IMR-90 (cell line): ENCODE data around the gene IFITM10. TPM values are rescaled to one million over a fixed set of nuclear protein-coding genes. Genes with fewer than 3 reads are reported as not detected.

Experiments
- ATAC-seq: fragments of 200-7000 bp; cut with Tn5 transposase; 2 replicates; pipeline ENCODE4 v1.9.1; 2020; ENCODE audit warnings: low read depth, mild to moderate bottlenecking, moderate library complexity
- BruUV-seq: library from RNA; stranded (reverse); fragments of 400-500 nt; replicated peaks from 2 replicates; lab custom pipeline; 2021; lab: Mats Ljungman, UMichigan
- CTCF ChIA-PET: fragments of 300-600 bp; formaldehyde crosslinking; extraction: SDS; loops from one replicate; lab custom pipeline; 2021; ENCODE audit warnings: antibody characterized with exemption; lab: Yijun Ruan, JAX
- POLR2A ChIA-PET: fragments of 300-600 bp; sonication (Branson Sonifier 250); formaldehyde crosslinking; loops from one replicate; lab custom pipeline; 2022; ENCODE audit warnings: antibody characterized with exemption; ENCODE audit not compliant: unreplicated experiment; lab: Charles Lee
- DNase-seq: peaks from one replicate; pipeline ENCODE4 v3.0.0; 2013
- H2AFZ ChIP-seq: replicated peaks from 2 replicates; pipeline ENCODE3; 2013; ENCODE audit warnings: low read length, mild to moderate bottlenecking; ENCODE audit not compliant: poor library complexity
- H2AK5ac ChIP-seq: 2 replicates; pipeline ENCODE4 v1.6.1; 2013; ENCODE audit warnings: low read depth, low read length, inconsistent platforms
- H2AK9ac ChIP-seq: replicated peaks from 2 replicates; pipeline ENCODE3; 2013; ENCODE audit warnings: mild to moderate bottlenecking, low read depth, low read length, moderate library complexity; ENCODE audit not compliant: poor library complexity
- H2BK120ac ChIP-seq: 2 replicates; pipeline ENCODE4 v1.6.1; 2013; ENCODE audit warnings: low read depth, low read length, inconsistent platforms
- H2BK15ac ChIP-seq: 3 replicates; pipeline ENCODE4 v1.6.1; 2013; ENCODE audit warnings: low read depth, low read length, inconsistent platforms
- H2BK20ac ChIP-seq: 2 replicates; pipeline ENCODE4 v1.6.1; 2013; ENCODE audit warnings: low read depth, mild to moderate bottlenecking, inconsistent platforms, low read length, moderate library complexity
- H2BK5ac ChIP-seq: 2 replicates; pipeline ENCODE4 v1.6.1; 2013; ENCODE audit warnings: mild to moderate bottlenecking, low read depth, low read length, inconsistent platforms; ENCODE audit not compliant: poor library complexity, severe bottlenecking
- H3K14ac ChIP-seq: replicated peaks from 2 replicates; pipeline ENCODE4 v1.6.1; 2013; ENCODE audit warnings: low read depth, low read length, inconsistent platforms
- H3K18ac ChIP-seq: 2 replicates; pipeline ENCODE4 v1.6.1; 2013; ENCODE audit warnings: low read depth, low read length, control low read depth
- H3K23ac ChIP-seq: 2 replicates; pipeline ENCODE4 v1.6.1; 2013; ENCODE audit warnings: low read depth, low read length, inconsistent platforms
- H3K27ac ChIP-seq: 2 replicates; pipeline ENCODE4 v1.5.1; 2013; ENCODE audit warnings: mild to moderate bottlenecking, control low read depth, low read length; ENCODE audit not compliant: insufficient read depth
- H3K27me3 ChIP-seq: 2 replicates; pipeline ENCODE4 v1.6.1; 2013; ENCODE audit warnings: low read length; ENCODE audit not compliant: control insufficient read depth, insufficient read depth
- H3K36me3 ChIP-seq: 2 replicates; pipeline ENCODE4 v1.6.1; 2013; ENCODE audit warnings: low read length, mixed read lengths; ENCODE audit not compliant: control insufficient read depth, insufficient read depth
- H3K4ac ChIP-seq: 2 replicates; pipeline ENCODE4 v1.6.1; 2013; ENCODE audit warnings: low read depth, low read length, inconsistent platforms
- H3K4me1 ChIP-seq: 2 replicates; pipeline ENCODE4 v1.6.1; 2013; ENCODE audit warnings: low read length, mixed read lengths; ENCODE audit not compliant: control insufficient read depth, insufficient read depth
- H3K4me2 ChIP-seq: 2 replicates; pipeline ENCODE4 v1.6.1; 2013; ENCODE audit warnings: low read depth, mild to moderate bottlenecking, control low read depth, low read length, moderate library complexity
- H3K4me3 ChIP-seq: 2 replicates; pipeline ENCODE4 v1.5.1; 2013; ENCODE audit warnings: low read depth, mild to moderate bottlenecking, control low read depth, low read length, moderate library complexity; ENCODE audit not compliant: insufficient read depth
- H3K56ac ChIP-seq: 2 replicates; pipeline ENCODE4 v1.6.1; 2013; ENCODE audit warnings: low read length, inconsistent platforms; ENCODE audit not compliant: insufficient read depth; ENCODE audit errors: extremely low read depth
- H3K79me1 ChIP-seq, 2 experiments: 2 replicates each; pipeline ENCODE4 v1.6.1; 2013; ENCODE audit warnings: low read length in 2 of 2, inconsistent platforms in 1 of 2, low read depth in 1 of 2
- H3K9ac ChIP-seq: 2 replicates; pipeline ENCODE4 v1.6.1; 2013; ENCODE audit warnings: low read depth, low read length, control low read depth
- H3K9me1 ChIP-seq: 2 replicates; pipeline ENCODE4 v1.6.1; 2013; ENCODE audit warnings: low read length, inconsistent platforms; ENCODE audit not compliant: insufficient read depth
- H3K9me3 ChIP-seq: 2 replicates; pipeline ENCODE4 v1.6.1; 2013; ENCODE audit warnings: low read length; ENCODE audit not compliant: control insufficient read depth, insufficient read depth
- H4K20me1 ChIP-seq: 2 replicates; pipeline ENCODE4 v1.6.1; 2013; ENCODE audit warnings: low read length, inconsistent platforms; ENCODE audit not compliant: insufficient read depth
- H4K5ac ChIP-seq: 2 replicates; pipeline ENCODE4 v1.6.1; 2013; ENCODE audit warnings: mild to moderate bottlenecking, low read depth, low read length, control low read depth
- H4K8ac ChIP-seq, 2 experiments: 2 replicates each; pipeline ENCODE4 v1.6.1; 2013; ENCODE audit warnings: low read depth in 2 of 2, low read length in 2 of 2, control low read depth in 1 of 2, inconsistent platforms in 1 of 2
- H4K91ac ChIP-seq: 2 replicates; pipeline ENCODE4 v1.6.1; 2013; ENCODE audit warnings: low read depth, low read length, inconsistent platforms; ENCODE audit not compliant: insufficient read depth
- CEBPB ChIP-seq: IDR thresholded peaks from 2 replicates; pipeline ENCODE4 v1.6.1; 2012; ENCODE audit warnings: low read depth, low read length, improper control_type of control experiment
- CTCF ChIP-seq: conservative IDR thresholded peaks from 2 replicates; pipeline ENCODE4 v1.5.1; 2012; ENCODE audit warnings: mild to moderate bottlenecking, low read depth, low read length, improper control_type of control experiment
- FOS ChIP-seq: fragments of 150-350 bp; IDR thresholded peaks from 2 replicates; pipeline ENCODE4 v1.6.1; 2016; ENCODE audit warnings: low read depth, low read length
- MAZ ChIP-seq: IDR thresholded peaks from 2 replicates; pipeline ENCODE4 v1.6.1; 2012; ENCODE audit warnings: low read depth, mild to moderate bottlenecking, low read length, improper control_type of control experiment, moderate library complexity, borderline replicate concordance
- NFE2L2 ChIP-seq: fragments of 150-350 bp; IDR thresholded peaks from 2 replicates; pipeline ENCODE4 v1.6.1; 2016; ENCODE audit warnings: low read depth, mild to moderate bottlenecking, low read length
- RAD21 ChIP-seq: IDR thresholded peaks from 2 replicates; pipeline ENCODE4 v1.6.1; 2012; ENCODE audit warnings: low read length, improper control_type of control experiment
- SMC3 ChIP-seq: fragments of 150-350 bp; IDR thresholded peaks from 2 replicates; pipeline ENCODE4 v1.6.1; 2016; ENCODE audit warnings: low read depth, mild to moderate bottlenecking, antibody characterized with exemption, low read length, moderate library complexity
- USF2 ChIP-seq: fragments of 150-350 bp; IDR thresholded peaks from 2 replicates; pipeline ENCODE4 v1.6.1; 2017; ENCODE audit warnings: mild to moderate bottlenecking, antibody characterized with exemption, low read length, low read depth
- WGBS, 2 experiments: methylation state at CpG; one replicate each; pipeline versions ENCODE4 v1.1.5 to v1.1.7; 2013; ENCODE audit warnings: missing lambda C conversion rate in 2 of 2; ENCODE audit not compliant: insufficient read length in 1 of 2; ENCODE audit errors: extremely low coverage in 2 of 2; 5-methylcytosine and 5-hydroxymethylcytosine counted together
- dilution Hi-C: fragments of 300-500 bp; cut with HindIII; formaldehyde crosslinking; loops from one replicate; pipeline ENCODE4 v1.14.3; 2018; ENCODE audit warnings: low sequenced_read_pairs; ENCODE audit not compliant: unreplicated experiment
- in situ Hi-C: fragments of 300-500 bp; cut with MboI; formaldehyde crosslinking; loops from 3 replicates; pipeline ENCODE4 v1.14.3; 2019; ENCODE audit warnings: low sequenced_read_pairs, inconsistent platforms, mixed read lengths
- intact Hi-C: fragments of 100-400 bp; cut with micrococcal nuclease; formaldehyde crosslinking; loops from 2 replicates; pipeline ENCODE4 v1.10.0; 2022
- polyA plus RNA-seq, 3 experiments: library from polyadenylated mRNA; depleted of rRNA; stranded (reverse); fragments of >200 nt; gene quantifications; 2 replicates each; pipeline ENCODE4 v1.2.3, GENCODE V29; 2012; ENCODE audit warnings: low replicate concordance in 1 of 3
- total RNA-seq: library from RNA; depleted of rRNA; stranded (reverse); fragments of >200 nt; gene quantifications from 2 replicates; pipeline ENCODE4 v1.2.3, GENCODE V29; 2012

Gene IFITM10
- total and polyA plus RNA-seq, 2 of the 4 experiments (the other 2 are of a cell fraction), result 0.15 to 0.18 TPM

DNA sequence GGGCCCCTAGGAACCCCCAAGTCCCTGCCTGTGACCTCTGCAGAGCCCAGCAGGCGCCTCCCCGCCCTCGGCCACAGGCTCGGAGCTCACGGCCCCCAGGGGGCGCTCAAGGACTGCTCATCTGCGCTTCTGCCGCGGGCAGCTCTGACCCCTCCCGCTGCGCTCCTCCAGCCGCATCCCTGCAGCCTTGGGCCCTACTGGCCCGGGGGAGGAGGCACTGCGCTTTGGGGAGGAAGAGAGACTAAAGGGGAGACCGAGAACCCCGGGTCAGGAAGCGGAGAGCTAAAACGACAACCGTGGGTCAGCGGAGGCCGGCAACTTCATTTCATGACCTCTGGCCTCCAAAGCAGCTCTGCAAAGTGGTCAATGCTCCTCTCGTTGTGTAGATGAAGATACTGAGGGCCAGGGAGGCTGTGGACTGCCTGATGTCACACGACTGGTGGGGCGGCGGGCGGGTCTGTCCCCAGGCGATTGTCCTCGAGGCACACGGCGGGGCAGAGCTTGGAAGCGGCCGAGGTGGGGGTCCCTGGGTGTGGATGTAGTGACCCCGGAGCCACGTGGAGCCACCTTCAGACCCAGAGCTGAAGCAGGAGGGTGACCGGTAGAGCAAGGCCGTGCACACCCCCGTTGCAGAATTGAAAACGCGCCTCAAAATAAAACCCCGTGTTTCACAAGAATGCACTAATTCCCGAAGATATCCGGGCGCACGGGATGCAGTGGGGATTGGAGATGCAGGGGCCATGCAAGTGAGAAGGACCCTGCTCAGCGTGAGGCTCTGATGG is 56.1 kb downstream of the IFITM10 start:
- Histone ChIP-seq H4K5ac (no peak overlapping the region), H2BK5ac (no peak overlapping the region), H2BK15ac (no peak overlapping the region), H3K18ac (no peak overlapping the region), H3K79me1 (no peaks in the 10 kb centered on the region), H4K8ac (no peak overlapping the region), H2AFZ (peak overlapping the region; percentile 87), H3K4me3 (no peak overlapping the region), H3K56ac (no peak overlapping the region), H2BK20ac (no peak overlapping the region), H2AK9ac (peak overlapping the region; percentile 56), H4K20me1 (no peaks in the 10 kb centered on the region), H3K4me2 (no peak overlapping the region), H2BK120ac (no peak overlapping the region), H3K23ac (no peak overlapping the region), H3K4me1 (peaks cover 1% of the 10 kb centered on the region; the same call in 1 of the 2 replicates), H2AK5ac (no peak overlapping the region), H3K27ac (no peak overlapping the region), H3K9me3 (no peaks in the 10 kb centered on the region; the same call in 1 of the 2 replicates), H3K14ac (no peak overlapping the region), H3K9ac (no peak overlapping the region), H3K4ac (no peak overlapping the region), H3K27me3 (peaks cover 55% of the 10 kb centered on the region), H3K36me3 (no peaks in the 10 kb centered on the region), H4K91ac (no peak overlapping the region), H3K9me1 (no peaks in the 10 kb centered on the region)
- ChIA-PET CTCF (interaction anchor here (0.6 to 3.2 kb wide), 20 partner anchors 9 to 462 kb away, joined by 3 to 54 read pairs (median 4); partner anchors contain the start of genes H19 and SYT8), POLR2A (no interaction called here)
- peak; percentile 61 for DNase-seq
- in situ Hi-C loops, result no loop called here
- intact Hi-C loops, result loop anchor here (1.0 kb wide), 1 partner anchor 138 kb away; no protein-coding TSS in a partner anchor
- TF ChIP-seq MAZ (peak; percentile 93), USF2 (no peak), CTCF (peak; percentile 94), NFE2L2 (no peak), FOS (no peak), RAD21 (peak; percentile 93), CEBPB (no peak), SMC3 (peak; percentile 90)
- 72% methylated on average over 5 of the region's 45 CpGs; no CpG with 5 or more reads in 1 of the 2 experiments for WGBS, 2 experiments
- peak; percentile 97 for ATAC-seq
- BruUV-seq, result no TSS peak
- dilution Hi-C loops, result no loop called here
